Measurements from ENCODE around the gene PIP5K1A.

The PIP5K1A gene

DNA sequence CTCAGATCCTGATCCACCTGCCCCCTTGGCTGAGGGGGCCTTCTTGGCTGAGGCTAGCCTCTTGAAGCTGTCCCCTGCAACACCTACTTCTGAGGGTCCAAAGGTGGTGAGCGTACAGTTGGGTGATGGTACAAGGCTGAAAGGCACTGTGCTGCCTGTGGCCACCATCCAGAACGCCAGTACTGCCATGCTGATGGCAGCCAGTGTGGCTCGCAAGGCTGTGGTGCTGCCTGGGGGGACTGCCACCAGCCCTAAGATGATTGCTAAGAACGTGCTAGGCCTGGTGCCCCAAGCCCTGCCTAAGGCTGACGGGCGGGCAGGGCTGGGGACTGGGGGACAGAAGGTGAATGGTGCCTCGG lies 89.0 kb downstream of the PIP5K1A start:
- H3K79me2 ChIP-seq (ENCODE audit: insufficient read depth, low read depth), result peaks cover 23% of the 10 kb centered on the region
- no peaks in the 10 kb centered on the region for H4K20me1 ChIP-seq (ENCODE audit: insufficient read depth)
- H3K36me3 ChIP-seq (ENCODE audit: insufficient read depth), result no peaks in the 10 kb centered on the region; the same call in 1 of the 2 replicates
- H3K27ac ChIP-seq, result no peak overlapping the region
- no peak overlapping the region for H3K9ac ChIP-seq
- peaks cover 14% of the 10 kb centered on the region for H3K4me1 ChIP-seq (ENCODE audit: low read depth, poor library complexity, severe bottlenecking)
- H3K4me2 ChIP-seq, result no peak overlapping the region
- no peak overlapping the region for H2AFZ ChIP-seq (ENCODE audit: low read depth)
- TF ChIP-seq CTCF (conservative IDR thresholded peaks at IDR 0.05; ENCODE audit: low read depth, low read length), result no peak
- no peak overlapping the region for H3K4me3 ChIP-seq (IDR thresholded peaks at IDR 0.05; ENCODE audit: insufficient read depth, low read depth, low read length)
- H3K27me3 ChIP-seq (ENCODE audit: insufficient read depth, low read depth), result no peaks in the 10 kb centered on the region

- Histone ChIP-seq H3K27ac (no peak overlapping the region), H3K27me3 (ENCODE audit: insufficient read depth, low read depth) (no peaks in the 10 kb centered on the region), H4K20me1 (ENCODE audit: insufficient read depth) (no peaks in the 10 kb centered on the region), H2AFZ (ENCODE audit: low read depth) (no peak overlapping the region), H3K9ac (no peak overlapping the region), H3K79me2 (ENCODE audit: insufficient read depth, low read depth) (peaks cover 17% of the 10 kb centered on the region), H3K4me3 (IDR thresholded peaks at IDR 0.05; ENCODE audit: insufficient read depth, low read depth, low read length) (no peak overlapping the region), H3K36me3 (ENCODE audit: insufficient read depth) (no peaks in the 10 kb centered on the region; the same call in 1 of the 2 replicates), H3K4me1 (ENCODE audit: low read depth, poor library complexity, severe bottlenecking) (peaks cover 13% of the 10 kb centered on the region), H3K4me2 (no peak overlapping the region)
- TF ChIP-seq CTCF (conservative IDR thresholded peaks at IDR 0.05; ENCODE audit: low read depth, low read length), result no peak
Measured at GRCh38 chr1:151287767-151288500, 89.6 kb downstream of the PIP5K1A start.

- Histone ChIP-seq H3K4me3 (IDR thresholded peaks at IDR 0.05; ENCODE audit: insufficient read depth, low read depth, low read length) (no peak overlapping the region), H3K9ac (no peak overlapping the region), H2AFZ (ENCODE audit: low read depth) (no peak overlapping the region), H4K20me1 (ENCODE audit: insufficient read depth) (no peaks in the 10 kb centered on the region), H3K4me2 (no peak overlapping the region), H3K79me2 (ENCODE audit: insufficient read depth, low read depth) (peaks cover 11% of the 10 kb centered on the region; the same call in 1 of the 2 replicates), H3K36me3 (ENCODE audit: insufficient read depth) (no peaks in the 10 kb centered on the region; the same call in 1 of the 2 replicates), H3K27me3 (ENCODE audit: insufficient read depth, low read depth) (no peaks in the 10 kb centered on the region), H3K4me1 (ENCODE audit: low read depth, poor library complexity, severe bottlenecking) (peaks cover 7% of the 10 kb centered on the region), H3K27ac (no peak overlapping the region)
- no peak for TF ChIP-seq CTCF (conservative IDR thresholded peaks at IDR 0.05; ENCODE audit: low read depth, low read length)
Measured at GRCh38 chr1:151288502-151288901, 90.2 kb downstream of the PIP5K1A start.

DNA sequence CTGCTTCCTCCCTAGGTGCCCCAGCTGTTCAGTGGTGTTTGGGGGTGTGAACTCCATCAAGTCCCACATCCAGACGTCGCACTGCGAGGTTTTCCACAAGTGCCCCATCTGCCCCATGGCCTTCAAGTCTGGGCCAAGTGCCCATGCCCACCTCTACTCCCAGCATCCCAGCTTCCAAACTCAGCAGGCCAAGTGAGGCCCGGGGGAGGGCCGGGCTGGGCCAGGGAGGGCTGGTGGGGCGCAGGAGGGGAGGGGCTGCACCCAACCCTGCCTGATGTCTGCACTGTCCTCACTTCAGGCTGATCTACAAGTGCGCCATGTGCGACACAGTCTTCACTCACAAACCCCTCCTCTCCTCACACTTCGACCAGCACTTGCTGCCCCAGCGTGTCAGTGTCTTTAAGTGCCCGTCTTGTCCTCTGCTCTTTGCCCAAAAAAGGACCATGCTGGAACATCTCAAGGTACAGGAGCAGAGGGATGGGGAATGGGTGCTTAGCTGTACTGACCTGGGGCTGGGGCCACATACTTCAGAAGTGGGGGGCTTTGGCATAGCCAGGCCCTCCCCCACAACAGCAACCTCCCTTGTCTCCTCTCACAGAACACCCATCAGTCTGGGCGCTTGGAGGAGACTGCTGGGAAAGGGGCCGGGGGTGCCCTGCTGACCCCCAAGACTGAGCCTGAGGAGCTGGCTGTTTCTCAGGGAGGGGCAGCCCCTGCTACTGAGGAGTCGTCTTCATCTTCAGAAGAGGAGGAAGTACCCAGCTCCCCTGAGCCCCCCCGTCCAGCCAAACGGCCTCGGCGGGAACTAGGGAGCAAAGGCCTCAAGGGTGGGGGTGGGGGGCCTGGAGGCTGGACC lies 91.0 kb downstream of the PIP5K1A start:
- Histone ChIP-seq H3K9ac (no peak overlapping the region), H3K79me2 (ENCODE audit: insufficient read depth, low read depth) (peaks cover 3% of the 10 kb centered on the region; the same call in 1 of the 2 replicates), H3K27me3 (ENCODE audit: insufficient read depth, low read depth) (no peaks in the 10 kb centered on the region), H3K36me3 (ENCODE audit: insufficient read depth) (peaks cover 6% of the 10 kb centered on the region; the same call in 1 of the 2 replicates), H4K20me1 (ENCODE audit: insufficient read depth) (no peaks in the 10 kb centered on the region), H3K4me1 (ENCODE audit: low read depth, poor library complexity, severe bottlenecking) (no peaks in the 10 kb centered on the region), H3K27ac (no peak overlapping the region), H3K4me2 (no peak overlapping the region), H3K4me3 (IDR thresholded peaks at IDR 0.05; ENCODE audit: insufficient read depth, low read depth, low read length) (no peak overlapping the region), H2AFZ (ENCODE audit: low read depth) (no peak overlapping the region)
- no peak for TF ChIP-seq CTCF (conservative IDR thresholded peaks at IDR 0.05; ENCODE audit: low read depth, low read length)
